HCT116 (cell line): ENCODE data around the gene CNTN2. TPM values are rescaled to one million over a fixed set of nuclear protein-coding genes. Genes with fewer than 3 reads are reported as not detected.

Experiments used
- ATAC-seq: fragments of 200-7000 bp; cut with Tn5 transposase; 2 replicates; pipeline ENCODE4 v1.9.1; 2020; ENCODE audit warnings: mild to moderate bottlenecking, moderate library complexity
- BruUV-seq: library from RNA; stranded (reverse); fragments of 400-500 nt; replicated peaks from 2 replicates; lab custom pipeline; 2021; lab: Mats Ljungman, UMichigan
- CTCF ChIA-PET: fragments of 300-600 bp; sonication (Branson Sonifier 250); formaldehyde crosslinking; loops from one replicate; lab custom pipeline; 2021; ENCODE audit warnings: antibody characterized with exemption; lab: Charles Lee
- POLR2A ChIA-PET: fragments of 300-600, 350-600 bp; sonication (Branson Sonifier 250); formaldehyde crosslinking; loops from one replicate; lab custom pipeline; 2021; ENCODE audit warnings: antibody characterized with exemption; lab: Charles Lee
- RAD21 ChIA-PET, 2 experiments: fragments of 300-600 bp; sonication (Branson Sonifier 250); formaldehyde crosslinking; loops; one replicate each; lab custom pipeline; 2023; ENCODE audit warnings: low total read pairs in 2 of 2; ENCODE audit not compliant: uncharacterized antibody in 2 of 2, unreplicated experiment in 2 of 2, low non-redundant PET in 1 of 2; lab: Charles Lee
- DNase-seq: peaks from one replicate; pipeline ENCODE4 v3.0.0-alpha.2; 2010; ENCODE audit warnings: low read depth, low spot score
- H2AFZ ChIP-seq: fragments of 200-600 bp; shearing (Covaris generic), sonication (generic); 2 replicates; pipeline ENCODE4 v1.6.1; 2017; ENCODE audit warnings: low read depth, mixed run types, mixed read lengths, antibody characterized with exemption, low read length; ENCODE audit not compliant: poor library complexity, severe bottlenecking
- H3K27ac ChIP-seq: 2 replicates; pipeline ENCODE4 v1.5.1; 2012; ENCODE audit warnings: low read depth, low read length
- H3K27me3 ChIP-seq: fragments of 200-600 bp; sonication (generic); 2 replicates; pipeline ENCODE4 v1.6.1; 2016; ENCODE audit warnings: mixed run types, low read length, mixed read lengths; ENCODE audit not compliant: insufficient read depth
- H3K36me3 ChIP-seq, 2 experiments: fragments of 200-500 bp in 1 of 2; fragments of 200-600 bp in 1 of 2; sonication (Bioruptor generic) in 1 of 2; sonication (generic) in 1 of 2; 2 replicates each; pipeline versions ENCODE4 v1.5.1 to v1.6.1; 2014 to 2016; ENCODE audit warnings: low read length in 2 of 2, inconsistent platforms in 1 of 2, mixed read lengths in 1 of 2, mixed run types in 1 of 2; ENCODE audit not compliant: insufficient read depth in 2 of 2, control insufficient read depth in 1 of 2
- H3K4me1 ChIP-seq, 2 experiments: fragments of 200-600 bp in 1 of 2; sonication (generic) in 1 of 2; 2 replicates each; pipeline versions ENCODE4 v1.5.1 to v1.6.1; 2012 to 2017; ENCODE audit warnings: low read length in 2 of 2, inconsistent platforms in 1 of 2, mild to moderate bottlenecking in 1 of 2, mixed read lengths in 1 of 2, mixed run types in 1 of 2, moderate library complexity in 1 of 2; ENCODE audit not compliant: insufficient read depth in 2 of 2, control insufficient read depth in 1 of 2
- H3K4me2 ChIP-seq: fragments of 200-600 bp; sonication (generic); 2 replicates; pipeline ENCODE4 v1.6.1; 2017; ENCODE audit warnings: mixed run types, low read length, mixed read lengths
- H3K4me3 ChIP-seq, 2 experiments: fragments of 200-600 bp in 1 of 2; sonication (generic) in 1 of 2; replicated peaks in 1 of 2; 2 replicates each; pipeline ENCODE4 v1.5.1; 2011 to 2016; ENCODE audit warnings: low read length in 2 of 2, control low read depth in 1 of 2, low read depth in 1 of 2, mild to moderate bottlenecking in 1 of 2, mixed read lengths in 1 of 2, mixed run types in 1 of 2
- H3K79me2 ChIP-seq: fragments of 200-600 bp; sonication (generic); 2 replicates; pipeline ENCODE4 v1.6.1; 2017; ENCODE audit warnings: mild to moderate bottlenecking, mixed run types, low read length, moderate library complexity, mixed read lengths; ENCODE audit not compliant: insufficient read depth
- H3K9ac ChIP-seq: fragments of 200-600 bp; sonication (generic); 2 replicates; pipeline ENCODE4 v1.6.1; 2016; ENCODE audit warnings: low read length, mixed read lengths
- H3K9me2 ChIP-seq: fragments of 200-600 bp; sonication (generic), shearing (Covaris generic); 2 replicates; pipeline ENCODE4 v1.6.1; 2017; ENCODE audit warnings: mixed run types, mild to moderate bottlenecking, moderate library complexity; ENCODE audit not compliant: insufficient read depth
- H3K9me3 ChIP-seq, 2 experiments: fragments of 200-500 bp in 1 of 2; fragments of 200-600 bp in 1 of 2; sonication (Bioruptor generic) in 1 of 2; sonication (generic) in 1 of 2; 2 replicates each; pipeline ENCODE4 v1.6.1; 2014 to 2017; ENCODE audit warnings: low read length in 2 of 2, mixed read lengths in 2 of 2, inconsistent platforms in 1 of 2, low read depth in 1 of 2, mild to moderate bottlenecking in 1 of 2, mixed run types in 1 of 2, moderate library complexity in 1 of 2; ENCODE audit not compliant: control insufficient read depth in 1 of 2, insufficient read depth in 1 of 2
- H4K20me1 ChIP-seq: fragments of 200-600 bp; sonication (generic), shearing (Covaris generic); 2 replicates; pipeline ENCODE4 v1.6.1; 2017; ENCODE audit warnings: mixed run types, mild to moderate bottlenecking, moderate library complexity; ENCODE audit not compliant: insufficient read depth
- CBX3 ChIP-seq: IDR thresholded peaks from 2 replicates; pipeline ENCODE4 v1.6.1; 2012; ENCODE audit warnings: low read depth
- EGR1 ChIP-seq: IDR thresholded peaks from 2 replicates; pipeline ENCODE4 v1.6.1; 2012; ENCODE audit warnings: low read depth
- EZH2 ChIP-seq: fragments of 200-600 bp; sonication (generic); IDR thresholded peaks from 2 replicates; pipeline ENCODE4 v1.6.1; 2017; ENCODE audit warnings: antibody characterized with exemption, mixed run types
- JUND ChIP-seq: IDR thresholded peaks from 2 replicates; pipeline ENCODE4 v1.6.1; 2012
- POLR2A ChIP-seq: IDR thresholded peaks from 2 replicates; pipeline ENCODE4 v1.7.0; 2011; ENCODE audit warnings: borderline replicate concordance; ENCODE audit not compliant: insufficient read depth, insufficient read length; ENCODE audit errors: extremely low read depth
- RAD21 ChIP-seq: IDR thresholded peaks from 2 replicates; pipeline ENCODE4 v1.6.1; 2012; ENCODE audit warnings: low read depth, mild to moderate bottlenecking
- YY1 ChIP-seq: IDR thresholded peaks from 2 replicates; pipeline ENCODE4 v1.6.1; 2011; ENCODE audit warnings: low read length, low read depth, moderate library complexity, mild to moderate bottlenecking; ENCODE audit not compliant: insufficient replicate concordance; ENCODE audit errors: extremely low read depth
- ZNF274 ChIP-seq: fragments of 200-500 bp; sonication (Bioruptor generic); IDR thresholded peaks from 2 replicates; pipeline ENCODE4 v1.6.1; 2014; ENCODE audit warnings: mild to moderate bottlenecking, low read depth, low read length, inconsistent platforms
- intact Hi-C: fragments of 100-400 bp; cut with micrococcal nuclease; formaldehyde crosslinking; loops from 2 replicates; pipeline ENCODE4 v1.10.0; 2022
- total RNA-seq: library from RNA; stranded (reverse); gene quantifications from one replicate; pipeline ENCODE4 v1.2.1, GENCODE V29; 2021; ENCODE audit not compliant: unreplicated experiment
- TF ChIP-seq, protein P1 (sequence below): IDR thresholded peaks from 2 replicates; pipeline ENCODE4 v1.6.1; 2012; ENCODE audit warnings: low read depth

The CNTN2 gene
- total RNA-seq, 1 experiment from 2014 or later, result 0.15 TPM

DNA sequence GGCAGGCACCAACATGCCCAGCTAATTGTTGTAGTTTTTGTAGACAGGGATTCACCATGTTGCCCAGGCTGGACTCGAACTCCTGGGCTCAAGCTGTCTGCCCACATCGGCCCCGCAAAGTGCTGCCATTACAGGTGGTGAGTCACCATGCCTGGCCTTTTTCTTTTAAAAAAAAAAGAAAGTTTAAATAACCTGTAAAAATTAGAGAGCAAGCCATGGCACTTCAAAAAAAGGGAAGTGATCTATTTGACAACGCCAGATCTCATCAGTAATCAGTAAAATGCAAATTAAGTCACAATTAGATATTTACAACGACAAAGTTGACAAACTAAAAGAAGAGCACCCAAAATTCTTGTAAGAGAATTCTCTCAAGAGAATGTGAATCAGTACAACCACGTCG, 81.7 kb downstream of the CNTN2 start:
- no peaks in the 10 kb centered on the region for H3K27me3 ChIP-seq
- H3K9ac ChIP-seq, result no peak overlapping the region
- TF ChIP-seq ZNF274 (no peak), CBX3 (no peak), JUND (no peak), YY1 (no peak), EGR1 (no peak), POLR2A (no peak), RAD21 (no peak), EZH2 (no peak)
- TF ChIP-seq, protein P1, sequence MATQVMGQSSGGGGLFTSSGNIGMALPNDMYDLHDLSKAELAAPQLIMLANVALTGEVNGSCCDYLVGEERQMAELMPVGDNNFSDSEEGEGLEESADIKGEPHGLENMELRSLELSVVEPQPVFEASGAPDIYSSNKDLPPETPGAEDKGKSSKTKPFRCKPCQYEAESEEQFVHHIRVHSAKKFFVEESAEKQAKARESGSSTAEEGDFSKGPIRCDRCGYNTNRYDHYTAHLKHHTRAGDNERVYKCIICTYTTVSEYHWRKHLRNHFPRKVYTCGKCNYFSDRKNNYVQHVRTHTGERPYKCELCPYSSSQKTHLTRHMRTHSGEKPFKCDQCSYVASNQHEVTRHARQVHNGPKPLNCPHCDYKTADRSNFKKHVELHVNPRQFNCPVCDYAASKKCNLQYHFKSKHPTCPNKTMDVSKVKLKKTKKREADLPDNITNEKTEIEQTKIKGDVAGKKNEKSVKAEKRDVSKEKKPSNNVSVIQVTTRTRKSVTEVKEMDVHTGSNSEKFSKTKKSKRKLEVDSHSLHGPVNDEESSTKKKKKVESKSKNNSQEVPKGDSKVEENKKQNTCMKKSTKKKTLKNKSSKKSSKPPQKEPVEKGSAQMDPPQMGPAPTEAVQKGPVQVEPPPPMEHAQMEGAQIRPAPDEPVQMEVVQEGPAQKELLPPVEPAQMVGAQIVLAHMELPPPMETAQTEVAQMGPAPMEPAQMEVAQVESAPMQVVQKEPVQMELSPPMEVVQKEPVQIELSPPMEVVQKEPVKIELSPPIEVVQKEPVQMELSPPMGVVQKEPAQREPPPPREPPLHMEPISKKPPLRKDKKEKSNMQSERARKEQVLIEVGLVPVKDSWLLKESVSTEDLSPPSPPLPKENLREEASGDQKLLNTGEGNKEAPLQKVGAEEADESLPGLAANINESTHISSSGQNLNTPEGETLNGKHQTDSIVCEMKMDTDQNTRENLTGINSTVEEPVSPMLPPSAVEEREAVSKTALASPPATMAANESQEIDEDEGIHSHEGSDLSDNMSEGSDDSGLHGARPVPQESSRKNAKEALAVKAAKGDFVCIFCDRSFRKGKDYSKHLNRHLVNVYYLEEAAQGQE, result no peak
- no peak overlapping the region for H2AFZ ChIP-seq
- no peaks in the 10 kb centered on the region for H3K36me3 ChIP-seq
- H3K27ac ChIP-seq, result no peak overlapping the region
- H3K4me2 ChIP-seq, result no peak overlapping the region
- DNase-seq, result no peak
- H4K20me1 ChIP-seq, result no peaks in the 10 kb centered on the region
- ChIA-PET RAD21 (no interaction called here), POLR2A (no interaction called here), CTCF (interaction anchor here (2.2 to 2.7 kb wide), 2 partner anchors 17 to 104 kb away, joined by 9 read pairs; partner anchors contain the start of gene TMCC2)
- ATAC-seq, result no peak
- no peaks in the 10 kb centered on the region for H3K9me3 ChIP-seq
- no TSS peak for BruUV-seq
- H3K4me1 ChIP-seq, result peaks cover 7 to 22% of the 10 kb centered on the region in 2 experiments; a peak in 3 of 4 replicates
- no peaks in the 10 kb centered on the region for H3K9me2 ChIP-seq
- peaks cover 22% of the 10 kb centered on the region for H3K79me2 ChIP-seq
- H3K4me3 ChIP-seq, result no peak overlapping the region
- intact Hi-C loops, result no loop called here
